Endothelial cell of umbilical vein (primary cell): Measurements from ENCODE around the gene SMTNL1.

Experiments
- CTCF ChIP-seq, 2 donors: IDR thresholded peaks; 1 replicate in 1 of 2; 2 replicates in 1 of 2; pipeline ENCODE4 v1.5.1; 2011; ENCODE audit warnings: low read length in 2 of 2, mild to moderate bottlenecking in 2 of 2, moderate library complexity in 2 of 2, control low read depth in 1 of 2, inconsistent platforms in 1 of 2, low read depth in 1 of 2; ENCODE audit not compliant: insufficient read depth in 1 of 2; ENCODE audit errors: extremely low read depth in 1 of 2
- MAX ChIP-seq: IDR thresholded peaks from 2 replicates; pipeline ENCODE4 v1.6.1; 2011; ENCODE audit not compliant: insufficient read depth, insufficient read length

- TF ChIP-seq CTCF (IDR thresholded peaks at IDR 0.05; ENCODE audit: extremely low read depth in 1 of 2, insufficient read depth in 1 of 2, low read depth in 1 of 2, low read length in 2 of 2) (no peak), MAX (no peak)
Observed at GRCh38 chr11:57504511-57504910, 32.9 kb upstream of the SMTNL1 start.
